Gastroesophageal sphincter (tissue), 3 donors: ENCODE measurements around the gene SLC29A3.

ENCODE experiments used
- POLR2AphosphoS5 ChIP-seq: sonication (generic); formaldehyde crosslinking; IDR thresholded peaks from one replicate; pipeline ENCODE4 v1.6.1; 2017; ENCODE audit warnings: antibody characterized with exemption
- TF ChIP-seq, protein P1 (sequence below), 4 experiments: fragments of 200-600 bp in 2 of 4; fragments of 450-650 bp in 2 of 4; sonication (generic) in 1 of 4; IDR thresholded peaks; one replicate each; pipeline ENCODE4 v1.5.1; 2017 to 2019; ENCODE audit warnings: antibody characterized with exemption in 4 of 4, mild to moderate bottlenecking in 2 of 4, moderate library complexity in 2 of 4

DNA sequence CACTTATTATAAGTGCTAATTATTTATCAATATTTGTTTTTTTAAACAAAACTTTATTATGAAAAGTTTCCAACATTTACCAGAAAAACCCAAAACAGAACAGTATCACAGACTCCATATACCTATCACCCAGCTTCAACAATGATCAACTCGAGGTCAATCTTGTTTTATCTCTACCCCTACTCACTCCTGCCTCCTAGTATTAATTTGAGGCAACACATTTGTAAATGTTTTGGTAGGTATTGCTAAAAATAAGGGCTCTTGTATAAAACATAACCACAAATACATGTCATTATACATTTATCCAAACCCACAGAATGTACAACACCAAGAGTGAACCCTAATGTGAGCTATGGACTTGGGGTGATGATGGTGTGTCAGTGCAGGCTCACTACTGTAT is 61.8 kb downstream of the SLC29A3 start:
- no peak for TF ChIP-seq POLR2AphosphoS5
- TF ChIP-seq, protein P1, sequence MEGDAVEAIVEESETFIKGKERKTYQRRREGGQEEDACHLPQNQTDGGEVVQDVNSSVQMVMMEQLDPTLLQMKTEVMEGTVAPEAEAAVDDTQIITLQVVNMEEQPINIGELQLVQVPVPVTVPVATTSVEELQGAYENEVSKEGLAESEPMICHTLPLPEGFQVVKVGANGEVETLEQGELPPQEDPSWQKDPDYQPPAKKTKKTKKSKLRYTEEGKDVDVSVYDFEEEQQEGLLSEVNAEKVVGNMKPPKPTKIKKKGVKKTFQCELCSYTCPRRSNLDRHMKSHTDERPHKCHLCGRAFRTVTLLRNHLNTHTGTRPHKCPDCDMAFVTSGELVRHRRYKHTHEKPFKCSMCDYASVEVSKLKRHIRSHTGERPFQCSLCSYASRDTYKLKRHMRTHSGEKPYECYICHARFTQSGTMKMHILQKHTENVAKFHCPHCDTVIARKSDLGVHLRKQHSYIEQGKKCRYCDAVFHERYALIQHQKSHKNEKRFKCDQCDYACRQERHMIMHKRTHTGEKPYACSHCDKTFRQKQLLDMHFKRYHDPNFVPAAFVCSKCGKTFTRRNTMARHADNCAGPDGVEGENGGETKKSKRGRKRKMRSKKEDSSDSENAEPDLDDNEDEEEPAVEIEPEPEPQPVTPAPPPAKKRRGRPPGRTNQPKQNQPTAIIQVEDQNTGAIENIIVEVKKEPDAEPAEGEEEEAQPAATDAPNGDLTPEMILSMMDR (IDR thresholded peaks at IDR 0.05) = no peak
